Right lung (tissue), 5 donors: ENCODE data around the gene COMMD7. TPM values are rescaled to one million over a fixed set of nuclear protein-coding genes. Genes with fewer than 3 reads are reported as not detected.
A peak's percentile ranks its signal among the peaks of the same experiment; 100 is the strongest.
"Not testable (repeated sequence)": the region's sequence is repeated elsewhere in the genome, so short reads cannot be mapped to it uniquely, and the experiment has no call there.

Experiments
- DNase-seq, 2 donors: peaks; one replicate each; pipeline ENCODE4 v3.0.0-alpha.2; 2013
- polyA plus RNA-seq, 5 donors: library from polyadenylated mRNA; unstranded; fragments of 120-200 nt; gene quantifications; one replicate each; pipeline versions ENCODE4 v1.2.1 to v1.2.3, GENCODE V29; 2013; ENCODE audit warnings: inconsistent platforms in 1 of 5, low replicate concordance in 1 of 5; ENCODE audit not compliant: insufficient read length in 5 of 5, insufficient read depth in 1 of 5

The COMMD7 gene
- polyA plus RNA-seq, 5 donors, result 56.1 to 60.7 (median 57.9) TPM

DNA sequence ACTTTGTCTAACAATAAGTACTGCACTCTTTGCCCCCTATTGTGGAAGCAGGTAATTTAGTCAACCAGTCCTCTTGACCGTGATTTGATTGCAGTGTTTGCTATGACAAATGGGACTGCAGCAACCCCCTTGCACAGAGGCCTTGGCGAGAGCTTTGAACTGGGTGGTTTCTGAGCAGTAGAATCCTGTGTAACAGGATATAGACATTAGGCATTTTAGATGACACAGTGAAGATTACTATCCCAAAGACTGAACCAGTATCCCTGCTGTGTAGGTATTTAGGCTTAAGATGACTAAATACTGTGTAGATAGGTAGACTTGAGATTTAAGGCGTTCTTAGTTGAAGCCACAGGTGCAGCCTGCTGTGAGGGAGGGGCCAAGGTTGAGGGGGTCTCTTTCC lies 28.8 kb upstream of the COMMD7 start:
- no peak for DNase-seq

DNA sequence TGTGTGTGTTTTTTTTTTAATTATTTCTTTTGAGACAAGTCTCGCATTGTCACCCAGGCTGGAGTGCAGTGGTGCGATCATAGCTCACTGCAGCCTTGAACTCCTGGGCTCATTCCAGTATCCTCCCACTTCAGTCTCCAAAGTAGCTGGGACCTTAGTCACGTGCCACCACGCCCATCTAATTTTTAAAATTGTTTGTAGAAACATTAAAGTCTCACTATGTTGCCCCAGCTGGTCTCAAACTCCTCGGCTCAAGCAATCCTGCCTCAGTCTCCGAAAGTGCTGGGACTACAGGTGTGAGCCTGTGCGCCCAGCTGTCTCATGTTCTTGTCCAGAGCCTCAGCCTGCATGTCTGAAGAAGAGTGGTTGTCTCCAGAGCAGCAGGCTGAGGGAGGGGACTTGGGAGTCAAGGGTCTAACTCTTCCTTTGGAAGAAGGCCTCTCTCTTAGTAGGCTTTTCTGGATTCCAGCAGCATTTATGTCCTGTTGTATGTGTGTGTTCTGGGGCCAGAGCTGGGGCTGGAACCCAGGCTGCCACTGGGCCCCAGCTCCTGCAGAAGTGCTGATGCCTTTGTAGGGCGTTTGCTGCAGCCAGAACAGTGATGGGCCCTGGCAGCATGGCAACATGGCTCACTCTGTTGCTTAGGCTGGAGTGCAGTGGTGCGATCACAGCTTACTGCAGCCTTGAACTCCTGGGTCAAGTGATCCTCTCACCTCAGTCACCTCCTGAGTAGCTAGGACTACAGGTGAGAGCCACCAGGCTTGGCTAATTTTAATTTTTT lies 24.3 kb upstream of the COMMD7 start:
- no peak for DNase-seq

GRCh38 chr20:32765230-32765875 lies 22.1 kb upstream of the COMMD7 start:
- DNase-seq, result not testable (repeated sequence)

DNA sequence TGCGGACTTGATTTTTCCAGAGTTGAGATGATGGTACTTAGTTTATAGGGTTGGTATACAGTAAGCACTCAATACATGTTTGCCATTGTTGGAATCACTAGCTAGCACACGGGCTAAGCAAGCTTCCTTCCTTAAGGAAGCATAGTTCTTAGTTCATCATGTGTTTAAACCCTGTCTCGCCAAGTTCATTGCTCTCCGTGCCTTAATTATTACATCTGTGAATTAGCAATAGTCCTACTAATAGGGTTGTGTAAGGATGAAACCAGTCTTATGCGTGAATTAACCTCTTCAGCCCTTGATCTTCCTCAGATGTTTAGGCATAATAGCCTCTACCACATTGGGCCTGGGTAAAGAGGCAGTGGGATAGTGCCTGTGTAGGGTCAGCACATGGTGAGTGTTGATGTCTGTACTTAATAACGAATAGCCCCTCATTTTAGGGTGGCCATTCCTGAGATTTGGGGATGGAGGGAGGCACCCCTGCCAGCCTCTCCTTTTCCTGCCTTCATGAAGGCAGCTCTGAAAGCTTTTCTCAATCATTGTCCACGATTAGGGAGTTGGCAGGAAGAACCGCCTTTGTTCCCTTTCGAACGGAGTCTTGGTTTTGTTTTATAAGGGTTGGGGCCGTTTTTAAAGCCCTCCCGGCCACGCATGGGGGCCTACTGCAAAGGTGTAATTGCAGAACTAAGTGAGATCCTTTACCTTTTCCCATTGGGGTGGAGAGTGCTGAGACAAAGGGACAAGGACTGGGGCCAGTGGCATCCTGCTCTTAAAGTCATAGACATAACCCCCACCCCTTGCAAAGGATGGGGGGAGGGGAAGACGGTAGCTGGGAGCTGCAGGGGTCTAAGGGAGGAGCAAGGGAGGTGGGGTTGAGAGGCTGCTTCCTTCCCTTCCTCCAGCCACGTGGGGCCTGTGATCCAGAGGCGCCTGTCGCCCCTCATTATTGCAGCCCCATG lies 21.0 kb upstream of the COMMD7 start:
- no peak for DNase-seq

DNA sequence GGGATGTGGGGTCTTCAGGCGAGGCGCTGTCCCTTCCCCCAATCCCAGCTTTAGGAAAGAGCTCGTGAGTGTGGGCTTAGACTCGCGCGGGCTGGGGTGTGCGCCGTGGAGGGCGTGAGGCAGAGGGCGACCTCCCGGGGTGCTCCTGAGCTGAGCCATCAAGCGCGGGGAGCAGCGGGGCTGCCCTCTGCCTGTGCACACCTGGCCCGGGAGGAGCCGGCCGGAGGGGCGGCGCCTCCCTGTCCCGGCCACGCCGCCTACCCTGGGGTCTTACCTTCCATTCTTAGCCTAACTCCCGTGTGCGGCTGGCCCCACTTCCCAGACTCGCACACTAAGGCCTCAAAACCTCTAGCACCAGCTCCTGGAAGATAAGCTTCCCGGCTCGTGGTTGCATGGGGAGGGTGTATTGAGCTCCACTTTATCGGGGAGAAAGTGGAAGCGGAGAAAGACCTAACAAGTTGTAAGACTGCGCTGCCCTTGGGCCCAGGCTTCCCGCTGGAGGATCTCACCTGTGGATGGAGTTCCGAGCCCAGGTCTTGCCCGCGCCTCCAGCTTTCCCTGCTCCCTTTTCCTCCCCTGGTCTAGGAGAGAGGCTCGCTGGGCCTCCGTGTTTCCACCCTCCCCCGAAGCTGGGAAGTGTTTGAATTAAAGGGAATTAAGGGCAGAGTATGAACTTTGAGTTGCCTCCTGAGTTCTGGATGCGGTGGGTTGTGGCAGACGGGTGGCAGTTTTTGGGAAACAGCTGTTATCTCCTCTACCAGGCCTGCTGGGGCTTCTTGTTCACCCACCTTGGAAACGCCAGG lies 20.1 kb upstream of the COMMD7 start:
- no peak for DNase-seq

- no peak for DNase-seq
Measured at GRCh38 chr20:32762754-32763201, 19.5 kb upstream of the COMMD7 start.

DNA sequence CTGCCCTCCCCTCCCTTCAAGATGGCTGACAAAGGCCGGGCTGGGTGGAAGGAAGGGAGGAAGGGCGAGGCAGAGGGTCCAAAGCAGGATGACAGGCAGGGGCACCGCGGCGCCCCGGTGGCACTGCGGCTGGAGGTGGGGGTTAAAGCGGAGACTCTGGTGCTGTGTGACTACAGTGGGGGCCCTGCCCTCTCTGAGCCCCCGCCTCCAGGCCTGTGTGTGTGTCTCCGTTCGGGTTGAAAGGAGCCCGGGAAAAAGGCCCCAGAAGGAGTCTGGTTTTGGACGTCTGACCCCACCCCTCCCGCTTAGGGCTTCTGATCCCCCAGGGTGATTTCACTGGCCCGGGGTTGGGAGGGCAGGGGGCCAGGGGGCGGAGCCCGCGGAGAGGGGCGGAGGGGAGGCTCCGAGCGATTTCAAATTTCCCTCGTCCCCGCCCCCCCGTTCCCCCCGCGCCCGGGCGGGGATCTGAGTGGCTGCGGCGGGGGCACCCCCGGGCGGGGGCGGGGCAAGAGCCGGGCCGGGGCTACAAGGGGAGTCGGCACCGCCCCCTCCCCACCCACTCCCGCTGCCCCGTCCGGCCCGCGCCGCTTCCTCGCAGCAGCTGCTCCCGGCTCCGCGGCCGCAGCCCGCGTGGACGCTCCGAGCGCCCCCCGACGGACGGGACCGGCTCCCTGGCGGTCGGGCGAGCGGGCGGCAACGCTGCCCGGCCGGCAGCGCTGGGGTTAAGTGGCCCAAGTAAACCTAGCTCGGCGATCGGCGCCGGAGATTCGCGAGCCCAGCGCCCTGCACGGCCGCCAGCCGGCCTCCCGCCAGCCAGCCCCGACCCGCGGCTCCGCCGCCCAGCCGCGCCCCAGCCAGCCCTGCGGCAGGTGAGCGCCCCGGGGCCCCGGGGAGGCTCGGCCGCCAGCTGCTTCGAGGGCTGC lies 18.8 kb upstream of the COMMD7 start, which contains the start of gene DNMT3B:
Gene DNMT3B (plus strand): TSS at position 555 of the 923 bp plus-strand sequence. CDS start 17,939 bp downstream, outside the sequence.
- DNase-seq, result peak; percentile 67 to 72

GRCh38 chr20:32761417-32761830 lies 18.2 kb upstream of the COMMD7 start:
- DNase-seq, result no peak

DNA sequence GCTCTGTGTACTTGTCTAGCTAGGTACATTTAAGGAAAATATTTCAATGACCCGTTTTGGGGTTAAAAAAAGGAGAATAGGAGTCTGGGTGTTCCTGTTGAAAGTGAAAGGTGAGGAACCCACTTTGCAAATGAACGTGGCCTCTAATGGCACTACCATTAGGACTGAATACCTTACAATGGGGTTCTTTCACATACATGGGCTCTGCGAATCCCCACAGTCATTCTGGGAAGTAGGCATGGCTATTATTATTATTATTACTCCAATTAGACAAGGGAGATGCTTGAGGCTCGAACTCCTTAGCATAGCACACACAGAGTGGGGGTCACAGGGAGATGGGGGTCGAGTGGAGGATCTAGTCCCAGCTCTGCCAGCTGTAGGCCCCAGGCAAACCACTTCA lies 12.9 kb upstream of the COMMD7 start:
- DNase-seq, result no peak

- no peak for DNase-seq
Measured at GRCh38 chr20:32753731-32754130, 10.5 kb upstream of the COMMD7 start.

DNA sequence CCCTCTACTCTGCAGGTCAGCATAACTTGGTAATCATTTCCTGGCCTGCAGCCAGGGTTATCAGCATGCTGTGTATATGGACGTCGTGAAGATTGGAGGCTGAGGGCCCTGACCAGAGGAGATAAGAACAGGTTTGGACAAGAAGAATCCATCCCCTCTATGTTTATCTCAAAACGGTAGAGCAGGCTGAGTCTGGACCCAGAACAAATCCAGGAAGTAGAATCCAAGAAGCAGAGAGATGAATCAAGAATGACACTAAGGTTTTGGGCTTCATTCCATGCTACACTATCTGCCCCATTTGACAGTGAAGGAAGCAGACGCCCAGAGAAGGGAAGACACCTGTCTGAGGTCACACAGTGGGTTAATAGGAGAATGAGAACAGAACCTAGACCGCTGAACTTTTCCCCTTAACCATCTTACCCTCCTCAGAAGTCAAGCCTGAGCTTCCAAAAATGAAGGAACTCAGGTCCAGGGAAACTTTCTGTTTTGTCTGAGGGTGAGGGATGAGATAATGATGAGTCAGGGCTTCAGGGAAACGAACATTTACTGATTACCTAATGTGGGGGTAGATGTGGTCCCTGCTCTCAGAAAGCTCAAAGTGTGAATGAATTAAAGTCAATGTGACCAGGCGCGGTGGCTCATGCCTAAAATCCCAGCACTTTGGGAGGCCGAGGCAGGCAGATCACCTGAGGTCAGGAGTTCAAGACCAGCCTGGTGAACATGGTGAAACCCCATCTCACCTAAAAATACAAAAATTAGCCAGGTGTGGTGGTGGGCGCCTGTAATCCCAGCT lies 9.4 kb upstream of the COMMD7 start:
- DNase-seq, result no peak

DNA sequence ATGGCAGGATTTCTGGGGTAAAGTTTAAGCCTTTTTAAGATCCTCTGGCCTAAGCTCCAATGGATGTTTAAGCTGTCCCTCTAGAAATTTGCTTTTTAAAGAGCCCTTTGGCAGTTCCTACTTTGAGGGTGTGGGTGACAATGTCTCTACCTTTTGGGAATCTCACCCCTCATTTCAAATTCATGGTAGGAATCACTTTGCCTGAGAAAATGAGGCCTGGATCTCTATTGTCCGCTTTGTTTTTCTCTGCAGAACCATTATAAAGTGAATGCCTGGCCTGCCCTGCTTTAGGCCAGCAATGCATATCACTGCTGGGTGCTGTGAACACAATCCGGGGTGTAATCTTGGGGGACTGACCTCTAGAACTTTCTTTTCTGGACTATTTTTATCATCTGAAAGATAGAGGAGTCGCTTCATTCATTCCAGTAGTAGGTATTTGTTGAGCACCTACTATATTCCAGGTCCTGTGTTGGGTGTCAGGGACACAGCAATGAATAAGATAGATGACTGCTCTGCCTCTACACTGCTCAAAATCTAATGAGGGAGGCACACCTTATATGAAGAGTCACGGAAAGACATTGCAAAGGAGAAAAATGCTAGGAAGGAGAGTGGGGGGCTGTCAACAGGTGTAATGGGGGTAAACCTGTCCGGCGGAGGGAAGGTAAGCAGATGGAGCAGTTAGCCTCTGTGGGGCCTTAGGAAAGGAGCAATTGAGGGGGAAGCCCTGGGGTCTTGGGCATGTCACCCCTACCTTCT lies 8.6 kb upstream of the COMMD7 start:
- no peak for DNase-seq

- DNase-seq, result no peak
Measured at GRCh38 chr20:32751293-32751692, 8.0 kb upstream of the COMMD7 start.

DNA sequence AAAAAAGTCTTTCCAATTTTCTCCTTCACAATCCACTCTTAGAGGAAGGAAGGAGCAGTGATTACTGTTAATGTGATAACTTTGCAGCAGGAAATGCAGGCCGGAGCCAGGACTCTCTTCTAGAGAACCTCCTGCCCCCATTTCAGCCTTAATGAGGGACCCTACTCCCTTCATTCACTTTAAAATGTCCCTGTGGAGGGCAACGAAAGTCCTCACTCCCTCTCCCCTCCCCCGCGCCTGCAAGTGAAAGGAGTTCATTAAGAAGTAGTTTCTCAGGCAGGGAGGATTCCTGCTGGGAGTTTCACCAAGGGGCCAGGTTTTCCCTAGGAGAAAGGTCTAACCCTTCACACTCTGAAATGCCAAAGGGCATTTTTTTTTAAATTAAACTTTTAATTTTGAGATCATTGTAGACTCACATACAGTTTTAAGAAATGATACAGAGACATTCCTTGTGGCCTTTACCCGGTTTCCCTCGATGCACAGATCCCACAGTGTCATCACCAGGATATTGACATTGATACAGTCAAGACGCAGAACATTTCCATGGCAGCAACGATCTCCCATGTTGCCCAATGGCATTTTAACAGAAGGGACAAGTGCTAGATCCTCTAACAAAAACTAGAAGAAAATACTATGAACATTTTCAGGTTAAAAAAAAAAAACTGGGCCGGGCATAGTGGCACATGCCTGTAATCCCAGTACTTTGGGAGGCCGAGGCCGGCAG lies 6.8 kb upstream of the COMMD7 start:
- DNase-seq, result no peak

DNA sequence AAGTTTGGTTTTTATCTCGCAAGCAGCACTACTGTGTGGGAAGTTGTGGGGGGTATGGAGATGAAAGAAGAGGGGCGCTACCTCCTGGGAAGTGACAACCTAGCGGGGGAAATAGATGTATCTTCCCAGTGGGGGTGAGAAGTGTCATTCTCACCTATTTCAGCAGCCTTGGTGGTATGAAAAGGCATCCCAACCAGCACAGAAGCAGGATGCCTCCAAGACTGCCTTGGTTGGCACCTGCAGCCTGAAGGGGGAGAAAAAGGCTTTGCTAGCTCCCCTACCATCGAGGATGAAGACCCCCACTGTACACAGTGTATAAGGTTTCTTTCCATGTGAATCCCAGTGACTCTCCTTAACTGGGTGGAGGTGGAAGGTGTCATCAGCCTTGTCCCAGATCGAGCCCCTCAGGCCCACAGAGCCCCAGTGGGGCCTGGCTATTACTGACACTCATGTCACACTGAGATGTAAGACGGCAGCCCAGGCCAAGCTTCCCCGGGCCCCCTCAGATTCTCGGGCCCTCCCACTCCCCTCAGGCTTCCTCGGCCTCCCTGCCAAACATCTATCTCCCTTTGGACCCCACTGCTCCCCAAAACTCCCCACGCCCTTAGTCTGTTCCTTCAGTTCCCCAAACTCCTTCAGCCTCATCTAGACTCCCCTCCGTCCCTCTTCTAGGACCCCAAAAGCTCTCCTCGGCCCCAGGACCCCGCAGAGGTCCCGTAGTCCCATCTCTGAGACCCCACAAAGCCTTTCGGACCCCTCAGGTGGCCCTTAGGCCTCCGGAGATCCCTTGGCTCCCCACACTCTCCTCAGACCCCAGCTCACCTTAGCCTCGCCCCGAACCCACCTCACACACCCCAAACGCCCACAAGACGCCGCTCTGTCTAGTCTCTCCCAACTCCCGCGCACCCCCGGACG lies 688 bp downstream of the COMMD7 start:
- DNase-seq, result no peak

- no peak for DNase-seq
Measured at GRCh38 chr20:32741151-32741550, 2.1 kb downstream of the COMMD7 start.
